Liver (tissue), 9 donors: ENCODE measurements around the gene EBF4. TPM values are rescaled to one million over a fixed set of nuclear protein-coding genes. Genes with fewer than 3 reads are reported as not detected.

Source experiments
- DNase-seq: peaks from one replicate; pipeline ENCODE4 v3.0.0-alpha.2; 2017; ENCODE audit warnings: low spot score
- H3K27ac ChIP-seq, 2 donors: one replicate each; pipeline ENCODE4 v1.7.0; 2013; ENCODE audit warnings: inconsistent platforms in 2 of 2, low read length in 2 of 2, control low read depth in 1 of 2, low read depth in 1 of 2, mild to moderate bottlenecking in 1 of 2
- H3K27me3 ChIP-seq, 4 donors: one replicate each; pipeline versions ENCODE4 v1.6.1 to v1.7.0; 2013; ENCODE audit warnings: low read length in 3 of 4, inconsistent platforms in 1 of 4, mild to moderate bottlenecking in 1 of 4, moderate library complexity in 1 of 4; ENCODE audit not compliant: control insufficient read depth in 4 of 4, insufficient read depth in 4 of 4
- H3K36me3 ChIP-seq, 4 donors: one replicate each; pipeline versions ENCODE4 v1.6.1 to v1.7.0; 2013; ENCODE audit warnings: low read length in 3 of 4, mild to moderate bottlenecking in 3 of 4, low read depth in 1 of 4, moderate library complexity in 1 of 4; ENCODE audit not compliant: control insufficient read depth in 4 of 4, insufficient read depth in 3 of 4
- H3K4me1 ChIP-seq, 4 donors: one replicate each; pipeline versions ENCODE4 v1.6.1 to v1.7.0; 2013; ENCODE audit warnings: low read length in 3 of 4, mild to moderate bottlenecking in 3 of 4, moderate library complexity in 1 of 4; ENCODE audit not compliant: control insufficient read depth in 4 of 4, insufficient read depth in 4 of 4
- H3K4me3 ChIP-seq, 3 donors: one replicate each; pipeline versions ENCODE4 v1.6.1 to v1.7.0; 2013; ENCODE audit warnings: low read length in 3 of 3, control low read depth in 1 of 3, low read depth in 1 of 3, mild to moderate bottlenecking in 1 of 3
- H3K9ac ChIP-seq, 2 donors: one replicate each; pipeline ENCODE4 v1.7.0; 2013; ENCODE audit warnings: low read length in 2 of 2, mild to moderate bottlenecking in 2 of 2, moderate library complexity in 2 of 2, control low read depth in 1 of 2, low read depth in 1 of 2
- H3K9me3 ChIP-seq, 4 donors: one replicate each; pipeline versions ENCODE4 v1.6.1 to v1.7.0; 2013; ENCODE audit warnings: low read length in 3 of 4; ENCODE audit not compliant: control insufficient read depth in 4 of 4
- ATF3 ChIP-seq: IDR thresholded peaks from 2 replicates; pipeline ENCODE4 v1.6.1; 2016; ENCODE audit warnings: antibody characterized with exemption
- CTCF ChIP-seq: fragments of 150-350 bp; IDR thresholded peaks from 2 replicates; pipeline ENCODE4 v1.5.1; 2017; ENCODE audit warnings: improper control_type of control experiment, low read depth, low read length; ENCODE audit not compliant: missing input control
- EGR1 ChIP-seq, 2 donors: IDR thresholded peaks; 2 replicates each; pipeline ENCODE4 v1.6.1; 2016 to 2018; ENCODE audit warnings: antibody characterized with exemption in 2 of 2, low read depth in 2 of 2
- FOXA1 ChIP-seq: IDR thresholded peaks from 2 replicates; pipeline ENCODE4 v1.6.1; 2016; ENCODE audit warnings: antibody characterized with exemption
- FOXA2 ChIP-seq: IDR thresholded peaks from 2 replicates; pipeline ENCODE4 v1.6.1; 2016; ENCODE audit warnings: antibody characterized with exemption
- GABPA ChIP-seq, 2 donors: IDR thresholded peaks in 1 of 2; conservative IDR thresholded peaks in 1 of 2; 2 replicates each; pipeline ENCODE4 v1.6.1; 2016; ENCODE audit warnings: antibody characterized with exemption in 2 of 2, mild to moderate bottlenecking in 1 of 2, moderate library complexity in 1 of 2
- HNF4A ChIP-seq, 2 donors: conservative IDR thresholded peaks; 2 replicates each; pipeline ENCODE4 v1.6.1; 2016; ENCODE audit warnings: antibody characterized with exemption in 2 of 2, mild to moderate bottlenecking in 2 of 2
- HNF4G ChIP-seq: IDR thresholded peaks from 2 replicates; pipeline ENCODE4 v1.6.1; 2016; ENCODE audit warnings: antibody characterized with exemption
- MAX ChIP-seq: IDR thresholded peaks from 2 replicates; pipeline ENCODE4 v1.6.1; 2016; ENCODE audit warnings: antibody characterized with exemption
- NR2F2 ChIP-seq: IDR thresholded peaks from 2 replicates; pipeline ENCODE4 v1.6.1; 2016; ENCODE audit warnings: antibody characterized with exemption
- RAD21 ChIP-seq, 2 donors: IDR thresholded peaks; 2 replicates each; pipeline ENCODE4 v1.6.1; 2016; ENCODE audit warnings: antibody characterized with exemption in 2 of 2, mild to moderate bottlenecking in 2 of 2
- RXRA ChIP-seq, 2 donors: IDR thresholded peaks; 2 replicates each; pipeline ENCODE4 v1.6.1; 2017 to 2018; ENCODE audit warnings: antibody characterized with exemption in 2 of 2, mild to moderate bottlenecking in 1 of 2
- SP1 ChIP-seq: IDR thresholded peaks from 2 replicates; pipeline ENCODE4 v1.6.1; 2018; ENCODE audit warnings: antibody characterized with exemption, mild to moderate bottlenecking
- YY1 ChIP-seq: IDR thresholded peaks from 2 replicates; pipeline ENCODE4 v1.6.1; 2016; ENCODE audit warnings: antibody characterized with exemption, mild to moderate bottlenecking
- ZBTB33 ChIP-seq: IDR thresholded peaks from 2 replicates; pipeline ENCODE4 v1.6.1; 2016; ENCODE audit warnings: antibody characterized with exemption
- WGBS: extraction: QIAGEN DNeasy Blood & Tissue Kit; methylation state at CpG from one replicate; pipeline ENCODE4 v1.1.7; 2013; 5-methylcytosine and 5-hydroxymethylcytosine counted together
- polyA plus RNA-seq, 2 donors: library from polyadenylated mRNA; stranded (reverse) in 1 of 2; unstranded in 1 of 2; fragments of 200-250 nt in 1 of 2; fragments of >200 nt in 1 of 2; fragmentation: Nextera tagmentation in 1 of 2; extraction: Ambion mirVana in 1 of 2; gene quantifications; one replicate each; pipeline versions ENCODE4 v1.2.1 to v1.2.3, GENCODE V29; 2013 to 2015
- total RNA-seq, 2 donors: library from RNA; depleted of rRNA; stranded (reverse); fragments of >200 nt; gene quantifications; one replicate each; pipeline ENCODE4 v1.2.3, GENCODE V29; 2014
- donor health status: healthy.
- donor health status: healthy.
- donor health status: healthy.
- donor health status: healthy.
- donor health status: healthy.

The EBF4 gene
- total and polyA plus RNA-seq, 4 donors: 2.3 to 4.0 (median 2.9) TPM

GRCh38 chr20:2708073-2708415, 15.5 kb downstream of the EBF4 start:
- H3K4me1 ChIP-seq: no peaks in the 10 kb centered on the region
- DNase-seq: no peak
- peaks cover 0 to 7% (median 0%) of the 10 kb centered on the region in 4 donors for H3K27me3 ChIP-seq
- WGBS: 91% methylated on average over 5 of the region's 5 CpGs
- no peak overlapping the region for H3K4me3 ChIP-seq
- no peaks in the 10 kb centered on the region for H3K36me3 ChIP-seq
- no peak for TF ChIP-seq FOXA2
- TF ChIP-seq NR2F2: no peak
- no peak for TF ChIP-seq FOXA1
- TF ChIP-seq YY1: no peak
- no peak for TF ChIP-seq SP1
- TF ChIP-seq CTCF: no peak
- TF ChIP-seq ATF3: no peak
- no peak for TF ChIP-seq ZBTB33
- no peak for TF ChIP-seq GABPA (IDR thresholded peaks at IDR 0.05 in 1 of 2, conservative IDR thresholded peaks at IDR 0.05 in 1 of 2)
- TF ChIP-seq MAX: no peak
- TF ChIP-seq RXRA (IDR thresholded peaks at IDR 0.05): no peak
- TF ChIP-seq HNF4G: no peak
- TF ChIP-seq EGR1 (IDR thresholded peaks at IDR 0.05; ENCODE audit: low read depth in 2 of 2): no peak
- no peaks in the 10 kb centered on the region for H3K9me3 ChIP-seq
- H3K9ac ChIP-seq: no peak overlapping the region
- H3K27ac ChIP-seq: no peak overlapping the region

- Histone ChIP-seq H3K4me3 (no peak overlapping the region), H3K27ac (no peak overlapping the region), H3K4me1 (no peaks in the 10 kb centered on the region), H3K9ac (no peak overlapping the region), H3K9me3 (no peaks in the 10 kb centered on the region), H3K27me3 (peaks cover 0 to 7% (median 0%) of the 10 kb centered on the region in 4 donors), H3K36me3 (no peaks in the 10 kb centered on the region)
- 88% methylated on average over 9 of the region's 9 CpGs for WGBS
- TF ChIP-seq CTCF (no peak), HNF4G (no peak), NR2F2 (no peak), YY1 (no peak), HNF4A (conservative IDR thresholded peaks at IDR 0.05) (no peak), FOXA2 (no peak), EGR1 (IDR thresholded peaks at IDR 0.05; ENCODE audit: low read depth in 2 of 2) (no peak), ATF3 (no peak), RAD21 (IDR thresholded peaks at IDR 0.05) (no peak), MAX (no peak)
- no peak for DNase-seq
Measured at GRCh38 chr20:2708665-2709064, 16.1 kb downstream of the EBF4 start.
